Stimulated activated CD4-positive, alpha-beta T cell treated with anti-CD3 and anti-CD28 coated beads, Interleukin-4, amount 100 ng/mL, for 4 hours (primary cell): Measurements from ENCODE around the gene NHLRC3.
"Not testable (repeated sequence)": the region's sequence is repeated elsewhere in the genome, so short reads cannot be mapped to it uniquely, and the experiment has no call there.

Experiments used
- DNase-seq, 2 experiments: peaks; one replicate each; pipeline ENCODE4 v3.0.0-alpha.2; 2020

Gene NHLRC3

GRCh38 chr13:39037880-39038568, at the start of gene NHLRC3, which contains the start of gene PROSER1:
TSS of gene NHLRC3 (plus strand) at chr13:39038456. CDS start at chr13:39038640, 184 bp downstream.
TSS of gene PROSER1 (minus strand) at chr13:39038089. CDS start at chr13:39037242, 847 bp downstream.
- DNase-seq = peak; percentile 70 to 72

- DNase-seq = no peak
These were observed 47.6 kb upstream of the NHLRC3 start, which contains the start of gene STOML3 for GRCh38 chr13:38990693-38991092. TSS of gene STOML3 (minus strand) at chr13:38990831. CDS start at chr13:38990721, 110 bp downstream.

- no peak for DNase-seq
These were observed 44.9 kb upstream of the NHLRC3 start for GRCh38 chr13:38993381-38993780.

- DNase-seq = no peak
These were observed 39.5 kb upstream of the NHLRC3 start for GRCh38 chr13:38998739-38999138.

GRCh38 chr13:39006371-39007111, 31.7 kb upstream of the NHLRC3 start:
- DNase-seq = not testable (repeated sequence)

- no peak for DNase-seq
These were observed 25.6 kb upstream of the NHLRC3 start for GRCh38 chr13:39012608-39013007.

- DNase-seq = no peak
These were observed 24.8 kb upstream of the NHLRC3 start for GRCh38 chr13:39013462-39013861.

GRCh38 chr13:39016087-39016486, 22.2 kb upstream of the NHLRC3 start:
- DNase-seq = no peak

GRCh38 chr13:39016787-39017186, 21.5 kb upstream of the NHLRC3 start:
- DNase-seq = no peak

- no peak for DNase-seq
These were observed 17.3 kb upstream of the NHLRC3 start for GRCh38 chr13:39020853-39021462.

GRCh38 chr13:39023316-39023715, 14.9 kb upstream of the NHLRC3 start:
- DNase-seq = no peak

GRCh38 chr13:39023761-39024160, 14.5 kb upstream of the NHLRC3 start:
- DNase-seq = no peak

GRCh38 chr13:39025433-39025839, 12.8 kb upstream of the NHLRC3 start:
- DNase-seq = no peak

- no peak for DNase-seq
These were observed 6.1 kb upstream of the NHLRC3 start for GRCh38 chr13:39032150-39032549.

- no peak for DNase-seq
These were observed 4.2 kb upstream of the NHLRC3 start for GRCh38 chr13:39034085-39034484.

GRCh38 chr13:39035204-39035603, 3.1 kb upstream of the NHLRC3 start:
- DNase-seq = no peak

- no peak for DNase-seq
These were observed 2.5 kb upstream of the NHLRC3 start for GRCh38 chr13:39035799-39036198.

- peak in 1 of 2 experiments; percentile 6 for DNase-seq
These were observed 2.0 kb upstream of the NHLRC3 start for GRCh38 chr13:39036212-39036611.

- DNase-seq = peak in 1 of 2 experiments; percentile 40
These were observed 811 bp upstream of the NHLRC3 start for GRCh38 chr13:39037410-39037879.

GRCh38 chr13:39038569-39039030, 344 bp downstream of the NHLRC3 start:
- peak; percentile 25 to 32 for DNase-seq

- no peak for DNase-seq
These were observed 785 bp downstream of the NHLRC3 start for GRCh38 chr13:39039041-39039440.

- no peak for DNase-seq
These were observed 1.9 kb downstream of the NHLRC3 start for GRCh38 chr13:39040206-39040605.

- no peak for DNase-seq
These were observed 6.3 kb downstream of the NHLRC3 start for GRCh38 chr13:39044536-39044935.
